HG03442 (cell line): ENCODE measurements around the gene THRSP.
"Not testable (repeated sequence)": the region's sequence is repeated elsewhere in the genome, so short reads cannot be mapped to it uniquely, and the experiment has no call there.

Experiments used
- ATAC-seq: cut with Tn5 transposase; IDR thresholded peaks from one replicate; pipeline ENCODE4 v1.9.1; 2021; ENCODE audit warnings: mild to moderate bottlenecking, moderate library complexity; ENCODE audit not compliant: unreplicated experiment

THRSP gene

GRCh38 chr11:78086521-78087074, 22.9 kb downstream of the THRSP start:
- not testable (repeated sequence) for ATAC-seq

DNA sequence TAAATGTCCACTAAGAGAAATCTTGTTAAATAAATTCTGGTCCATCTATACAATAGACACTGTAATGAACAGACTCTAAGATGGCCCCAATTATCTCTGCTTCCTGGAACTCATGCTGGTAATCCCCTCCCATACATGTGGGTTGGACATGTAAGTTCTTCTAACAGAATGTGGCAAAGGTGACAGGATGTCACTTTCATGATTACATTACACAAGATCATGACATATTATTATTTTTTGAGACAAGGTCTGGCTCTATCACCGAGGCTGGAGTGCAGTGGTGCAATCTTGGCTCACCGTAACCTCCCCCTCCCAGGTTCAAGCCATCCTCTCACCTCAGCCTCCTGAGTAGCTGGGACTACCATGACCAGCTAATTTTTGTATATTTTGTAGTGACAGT, 30.6 kb downstream of the THRSP start:
- ATAC-seq: no peak

GRCh38 chr11:78097666-78098385, 34.2 kb downstream of the THRSP start:
- ATAC-seq: no peak

GRCh38 chr11:78099666-78100065, 36.0 kb downstream of the THRSP start:
- no peak for ATAC-seq

DNA sequence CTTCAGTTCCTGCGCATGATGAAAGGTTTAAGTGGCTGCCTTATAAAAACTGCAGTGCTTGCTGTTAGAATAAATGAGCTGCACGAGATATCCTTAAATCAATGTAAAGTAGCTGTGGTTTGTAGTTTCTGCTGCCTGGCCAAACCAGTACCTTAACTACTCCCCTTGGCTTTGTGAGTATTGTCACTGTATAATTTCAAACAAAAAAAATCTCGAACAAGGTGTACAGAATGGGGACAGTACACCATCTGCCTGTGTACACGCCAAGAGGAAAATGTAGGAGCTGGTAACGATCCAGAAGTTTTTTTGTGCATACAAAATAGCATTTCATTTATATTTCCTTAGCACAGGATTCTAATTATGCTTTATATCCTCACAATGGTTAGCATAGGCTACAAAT, 36.6 kb downstream of the THRSP start:
- ATAC-seq: no peak

DNA sequence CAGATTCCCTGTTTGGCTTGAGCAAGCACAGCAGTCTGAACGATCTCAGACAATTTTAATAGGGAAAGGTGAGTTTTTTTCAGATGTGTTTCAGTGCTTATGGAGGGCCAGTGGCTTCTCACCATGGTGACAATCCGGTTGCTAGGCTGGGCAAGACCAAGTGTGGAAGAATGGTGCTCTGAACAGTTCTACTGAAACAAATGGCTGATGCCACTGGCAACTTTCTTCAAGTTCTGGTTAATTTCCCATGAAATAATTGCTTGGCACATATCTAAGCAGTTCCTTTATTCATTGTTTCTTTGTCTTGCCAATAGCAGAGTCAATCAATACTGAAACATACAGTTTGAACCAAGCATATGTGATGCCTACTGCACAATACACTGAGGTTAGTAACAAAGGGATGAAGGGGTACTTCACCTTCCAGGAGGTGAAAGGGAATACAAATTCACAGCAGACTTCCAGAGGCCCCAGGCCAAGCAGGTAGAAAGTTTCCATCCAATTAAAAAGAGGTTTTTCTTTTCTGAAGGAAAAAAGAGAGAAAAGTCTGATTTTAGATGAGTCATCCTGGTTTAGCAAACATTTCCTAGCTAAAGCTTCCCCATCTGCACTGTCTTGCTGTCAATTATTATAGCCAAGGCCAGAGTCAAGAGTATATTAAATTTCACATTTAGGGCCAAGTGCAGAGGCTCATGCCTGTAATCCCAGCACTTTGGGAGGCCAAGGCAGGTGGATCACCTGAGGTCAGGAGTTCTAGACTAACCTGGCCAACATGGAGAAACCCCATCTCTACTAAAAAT, 37.2 kb downstream of the THRSP start:
- ATAC-seq: no peak

DNA sequence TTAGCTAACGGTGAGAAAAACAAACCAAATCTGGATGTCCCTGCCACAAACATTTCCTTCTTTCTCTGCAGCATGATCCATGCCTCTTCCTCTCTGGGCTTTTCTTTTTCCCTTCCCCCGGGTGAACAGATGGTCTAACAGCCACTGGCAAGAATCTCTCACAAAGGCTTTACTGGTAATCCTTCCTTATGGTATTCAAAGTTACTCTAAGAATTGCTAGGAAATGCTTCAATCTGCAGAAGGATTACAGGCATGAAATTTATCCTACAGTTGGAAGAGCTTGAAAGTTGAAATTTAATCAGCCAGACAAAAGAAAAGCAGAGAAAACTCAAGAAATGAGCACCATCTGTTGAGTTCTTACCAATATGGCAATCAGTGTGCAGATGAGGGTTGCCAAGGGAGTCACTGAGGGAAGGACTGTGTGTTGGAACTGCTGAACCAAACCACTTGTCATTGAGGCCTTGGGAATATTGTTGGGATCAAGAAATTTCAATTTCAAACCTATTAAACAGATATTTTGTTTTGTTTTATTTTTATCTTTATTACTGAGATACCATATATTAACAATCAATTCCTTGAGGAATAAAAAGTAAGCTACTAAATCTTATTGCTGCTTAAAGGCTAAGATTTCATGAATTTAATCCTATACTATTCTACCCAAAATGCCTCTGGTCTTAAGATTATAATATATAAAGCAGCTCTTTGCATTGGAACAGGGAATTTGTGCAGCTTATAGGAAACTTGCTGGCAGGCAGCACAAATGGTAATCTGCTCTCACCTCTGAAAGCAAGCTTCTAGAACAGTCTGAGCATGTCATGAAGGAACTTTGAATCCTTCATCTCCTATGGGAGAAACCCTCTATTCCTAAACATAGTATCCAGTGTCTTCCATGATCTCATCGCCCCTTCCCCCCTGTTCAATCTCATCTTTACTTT, 45.7 kb downstream of the THRSP start:
- no peak for ATAC-seq

DNA sequence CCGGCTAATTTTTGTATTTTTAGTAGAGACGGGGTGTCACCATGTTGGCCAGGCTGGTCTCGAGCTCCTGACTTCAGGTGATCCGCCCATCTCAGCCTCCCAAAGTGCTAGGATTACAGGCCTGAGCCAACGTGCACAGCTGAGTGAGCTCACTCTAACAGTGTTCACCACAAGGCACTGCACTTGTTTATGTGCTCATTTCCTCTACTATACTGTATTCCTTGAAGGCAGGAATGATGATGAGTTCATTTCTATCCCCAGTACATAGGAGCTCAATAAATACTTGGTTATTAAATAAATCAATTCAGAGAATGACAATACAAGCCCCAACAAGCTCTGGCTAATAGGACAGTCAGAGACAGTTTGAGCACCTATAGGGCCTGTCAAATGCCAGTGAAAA, 46.7 kb downstream of the THRSP start:
- ATAC-seq: no peak

DNA sequence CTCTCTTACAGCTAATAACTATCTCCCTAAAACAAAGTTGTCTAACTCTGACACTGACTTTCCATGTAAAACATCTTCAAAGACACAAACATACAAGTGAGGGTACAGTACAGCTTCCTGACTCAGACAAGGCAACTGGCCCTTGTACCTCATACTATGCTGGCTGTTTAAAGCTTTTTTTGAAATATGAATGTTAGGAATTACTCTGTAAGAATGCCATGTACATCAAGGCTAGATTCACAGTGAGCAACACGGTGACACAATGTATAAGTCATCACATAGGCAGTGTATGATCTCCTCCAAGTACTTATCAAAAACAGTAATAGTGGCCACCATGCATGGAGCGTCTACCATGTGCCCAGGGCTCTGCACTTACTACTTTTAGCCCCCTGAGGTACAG, 47.2 kb downstream of the THRSP start:
- no peak for ATAC-seq

- no peak for ATAC-seq
These were observed 47.6 kb downstream of the THRSP start for GRCh38 chr11:78111298-78111697.

DNA sequence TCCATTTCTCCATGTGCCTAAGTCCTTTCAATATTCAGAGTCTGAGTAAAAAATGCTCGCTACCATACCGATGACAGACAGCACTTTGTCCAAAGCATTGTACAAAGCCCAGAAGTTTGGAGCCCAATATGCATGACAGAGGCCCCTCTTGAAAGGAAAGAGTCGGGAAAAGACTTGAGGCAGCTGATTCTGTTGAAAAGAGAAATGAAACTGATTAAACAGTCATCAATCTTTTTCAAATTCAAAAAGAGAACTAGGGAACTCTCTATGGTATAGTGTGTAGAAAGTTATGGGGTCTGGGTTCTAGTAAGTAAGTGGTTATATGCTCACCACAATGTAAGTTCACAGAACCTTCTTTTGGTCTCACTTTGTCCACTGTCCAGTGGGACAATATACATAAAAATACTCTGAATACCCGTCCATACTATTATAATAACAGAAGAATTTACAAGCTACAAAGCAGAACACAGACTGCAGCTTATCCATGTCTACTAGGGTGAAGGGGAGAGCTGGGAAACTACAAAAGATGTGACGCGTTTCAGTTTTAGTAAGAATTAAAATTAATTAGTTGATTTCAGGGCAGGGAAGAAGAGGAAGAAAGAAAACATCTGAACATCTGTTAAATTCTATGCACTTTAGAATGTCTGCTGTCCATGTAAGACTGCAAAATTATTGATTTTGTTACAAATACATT, 49.1 kb downstream of the THRSP start:
- peak; percentile 57 for ATAC-seq
